Measurements from ENCODE around the gene NFIC.
A peak's percentile ranks its signal among the peaks of the same experiment; 100 is the strongest.

The NFIC gene

DNA sequence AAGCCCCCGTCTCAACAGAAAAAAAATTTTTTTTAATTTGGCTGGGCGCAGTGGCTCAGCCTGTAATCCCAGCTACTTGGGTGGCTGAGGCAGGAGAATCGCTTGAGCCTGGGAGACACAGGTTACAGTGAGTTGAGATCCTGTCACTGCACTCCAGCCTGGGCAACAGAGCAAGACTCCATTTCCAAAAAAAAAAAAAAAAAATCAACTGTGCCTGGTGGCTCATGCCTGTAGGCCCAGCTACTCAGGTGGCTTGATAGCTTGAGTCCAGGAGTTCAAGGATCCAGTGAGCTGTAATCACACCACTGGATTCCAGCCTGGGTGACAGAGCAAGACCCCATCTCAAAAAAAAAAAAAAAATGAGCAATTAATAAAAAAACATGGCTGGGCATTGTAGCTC is 135.4 kb downstream of the NFIC start:
- no peak for ATAC-seq (ENCODE audit: insufficient read depth, low read depth)
- Histone ChIP-seq H3K36me3 (ENCODE audit: insufficient read depth, low read length) (peaks cover 14% of the 10 kb centered on the region), H3K9me3 (ENCODE audit: insufficient read depth, low read length, severe bottlenecking) (no peaks in the 10 kb centered on the region), H3K4me1 (ENCODE audit: insufficient read depth, low read length) (peaks cover 50% of the 10 kb centered on the region), H3K79me2 (ENCODE audit: insufficient read depth, low read length) (peaks cover 49% of the 10 kb centered on the region), H3K27me3 (ENCODE audit: insufficient read depth, low read length, poor library complexity) (no peaks in the 10 kb centered on the region), H3K27ac (ENCODE audit: low read length) (no peak overlapping the region), H2AFZ (ENCODE audit: low read depth, low read length) (no peak overlapping the region), H4K20me1 (ENCODE audit: insufficient read depth, low read length) (peaks cover 7% of the 10 kb centered on the region; the same call in 1 of the 2 replicates), H3K4me3 (ENCODE audit: low read depth in 1 of 2, low read length in 2 of 2) (no peak overlapping the region), H3K4me2 (ENCODE audit: insufficient read depth, low read length) (no peak overlapping the region), H3K9ac (ENCODE audit: low read depth, low read length) (no peak overlapping the region)
- DNase-seq: no peak
- TF ChIP-seq, protein P1, sequence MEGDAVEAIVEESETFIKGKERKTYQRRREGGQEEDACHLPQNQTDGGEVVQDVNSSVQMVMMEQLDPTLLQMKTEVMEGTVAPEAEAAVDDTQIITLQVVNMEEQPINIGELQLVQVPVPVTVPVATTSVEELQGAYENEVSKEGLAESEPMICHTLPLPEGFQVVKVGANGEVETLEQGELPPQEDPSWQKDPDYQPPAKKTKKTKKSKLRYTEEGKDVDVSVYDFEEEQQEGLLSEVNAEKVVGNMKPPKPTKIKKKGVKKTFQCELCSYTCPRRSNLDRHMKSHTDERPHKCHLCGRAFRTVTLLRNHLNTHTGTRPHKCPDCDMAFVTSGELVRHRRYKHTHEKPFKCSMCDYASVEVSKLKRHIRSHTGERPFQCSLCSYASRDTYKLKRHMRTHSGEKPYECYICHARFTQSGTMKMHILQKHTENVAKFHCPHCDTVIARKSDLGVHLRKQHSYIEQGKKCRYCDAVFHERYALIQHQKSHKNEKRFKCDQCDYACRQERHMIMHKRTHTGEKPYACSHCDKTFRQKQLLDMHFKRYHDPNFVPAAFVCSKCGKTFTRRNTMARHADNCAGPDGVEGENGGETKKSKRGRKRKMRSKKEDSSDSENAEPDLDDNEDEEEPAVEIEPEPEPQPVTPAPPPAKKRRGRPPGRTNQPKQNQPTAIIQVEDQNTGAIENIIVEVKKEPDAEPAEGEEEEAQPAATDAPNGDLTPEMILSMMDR (IDR thresholded peaks at IDR 0.05; ENCODE audit: borderline replicate concordance, extremely low read depth, low read length, poor library complexity, severe bottlenecking): no peak
- no peak for TF ChIP-seq EZH2 (IDR thresholded peaks at IDR 0.05; ENCODE audit: borderline replicate concordance, low read depth, low read length, severe bottlenecking)

DNA sequence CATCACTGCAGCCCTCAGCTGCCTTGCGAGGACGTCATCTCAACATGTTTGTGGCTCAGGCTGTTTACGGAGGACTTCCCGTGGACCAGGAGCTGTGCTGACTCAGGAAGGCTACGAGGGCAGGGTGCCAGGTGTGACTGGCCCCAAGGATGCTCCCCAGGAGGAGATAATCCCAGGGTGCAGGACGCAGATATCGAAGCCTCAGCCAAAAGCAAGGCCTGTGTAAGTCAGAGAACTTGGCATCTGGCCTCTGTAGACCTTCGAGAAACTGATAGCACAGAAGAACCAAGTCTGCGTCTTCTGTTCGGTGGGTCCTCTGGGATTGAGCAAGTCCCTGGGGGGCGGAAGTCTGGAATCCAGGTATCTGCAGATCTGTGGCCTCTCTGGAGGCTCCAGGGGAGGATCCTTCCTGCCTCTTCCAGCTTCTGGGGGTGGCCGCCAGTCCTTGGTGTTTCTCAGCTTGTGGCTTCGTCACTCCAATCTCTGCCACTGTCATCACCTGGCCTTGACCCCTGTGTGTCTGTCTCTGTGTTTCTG is 136.7 kb downstream of the NFIC start:
- Histone ChIP-seq H3K4me1 (ENCODE audit: insufficient read depth, low read length) (peaks cover 49% of the 10 kb centered on the region), H3K27ac (ENCODE audit: low read length) (no peak overlapping the region), H3K4me2 (ENCODE audit: insufficient read depth, low read length) (no peak overlapping the region), H3K79me2 (ENCODE audit: insufficient read depth, low read length) (peaks cover 49% of the 10 kb centered on the region), H3K36me3 (ENCODE audit: insufficient read depth, low read length) (peaks cover 9% of the 10 kb centered on the region; the same call in 1 of the 2 replicates), H2AFZ (ENCODE audit: low read depth, low read length) (no peak overlapping the region), H3K4me3 (ENCODE audit: low read depth in 1 of 2, low read length in 2 of 2) (no peak overlapping the region), H3K27me3 (ENCODE audit: insufficient read depth, low read length, poor library complexity) (no peaks in the 10 kb centered on the region), H3K9me3 (ENCODE audit: insufficient read depth, low read length, severe bottlenecking) (no peaks in the 10 kb centered on the region), H4K20me1 (ENCODE audit: insufficient read depth, low read length) (peaks cover 9% of the 10 kb centered on the region), H3K9ac (ENCODE audit: low read depth, low read length) (no peak overlapping the region)
- ATAC-seq (ENCODE audit: insufficient read depth, low read depth) (no peak), DNase-seq (no peak)
- TF ChIP-seq EZH2 (IDR thresholded peaks at IDR 0.05; ENCODE audit: borderline replicate concordance, low read depth, low read length, severe bottlenecking): no peak
- TF ChIP-seq, protein P1 (IDR thresholded peaks at IDR 0.05; ENCODE audit: borderline replicate concordance, extremely low read depth, low read length, poor library complexity, severe bottlenecking): no peak

GRCh38 chr19:3504735-3505134 is 138.4 kb downstream of the NFIC start:
- no peak for ATAC-seq (ENCODE audit: insufficient read depth, low read depth)
- Histone ChIP-seq H3K9me3 (ENCODE audit: insufficient read depth, low read length, severe bottlenecking) (no peaks in the 10 kb centered on the region), H2AFZ (ENCODE audit: low read depth, low read length) (0 out of 2 replicates have a peak overlapping the region, but pooled peaks have one; percentile 24), H3K36me3 (ENCODE audit: insufficient read depth, low read length) (peaks cover 20% of the 10 kb centered on the region), H3K4me1 (ENCODE audit: insufficient read depth, low read length) (peaks cover 48% of the 10 kb centered on the region), H3K79me2 (ENCODE audit: insufficient read depth, low read length) (peaks cover 49% of the 10 kb centered on the region), H3K4me3 (ENCODE audit: low read depth in 1 of 2, low read length in 2 of 2) (peak overlapping the region in 1 of 2 experiments; percentile 81; a peak in 2 of 4 replicates), H3K27ac (ENCODE audit: low read length) (peak overlapping the region; percentile 55), H3K27me3 (ENCODE audit: insufficient read depth, low read length, poor library complexity) (no peaks in the 10 kb centered on the region), H3K4me2 (ENCODE audit: insufficient read depth, low read length) (peak overlapping the region; percentile 88), H4K20me1 (ENCODE audit: insufficient read depth, low read length) (peaks cover 25% of the 10 kb centered on the region), H3K9ac (ENCODE audit: low read depth, low read length) (peak overlapping the region; percentile 87)
- no peak for TF ChIP-seq EZH2 (IDR thresholded peaks at IDR 0.05; ENCODE audit: borderline replicate concordance, low read depth, low read length, severe bottlenecking)
- TF ChIP-seq, protein P1 (IDR thresholded peaks at IDR 0.05; ENCODE audit: borderline replicate concordance, extremely low read depth, low read length, poor library complexity, severe bottlenecking): no peak
- DNase-seq: no peak

All from DND-41 (cell line).